Mucosa of rectum (tissue), 2 donors: ENCODE data around the gene ETF1.

Experiments used
- H3K27ac ChIP-seq, 2 donors: one replicate each; pipeline ENCODE4 v1.7.0; 2013; ENCODE audit warnings: inconsistent platforms in 2 of 2, low read depth in 2 of 2, low read length in 2 of 2
- H3K27me3 ChIP-seq, 2 donors: one replicate each; pipeline ENCODE4 v1.7.0; 2013; ENCODE audit warnings: low read length in 2 of 2; ENCODE audit not compliant: control insufficient read depth in 2 of 2, insufficient read depth in 2 of 2
- H3K36me3 ChIP-seq, 2 donors: one replicate each; pipeline ENCODE4 v1.7.0; 2013; ENCODE audit warnings: low read length in 2 of 2; ENCODE audit not compliant: control insufficient read depth in 2 of 2, insufficient read depth in 2 of 2
- H3K4me1 ChIP-seq, 2 donors: one replicate each; pipeline ENCODE4 v1.7.0; 2013; ENCODE audit warnings: low read length in 2 of 2, mild to moderate bottlenecking in 1 of 2; ENCODE audit not compliant: control insufficient read depth in 2 of 2, insufficient read depth in 2 of 2
- H3K4me3 ChIP-seq, 2 donors: one replicate each; pipeline ENCODE4 v1.7.0; 2013; ENCODE audit warnings: low read length in 2 of 2
- H3K9ac ChIP-seq, 2 donors: one replicate each; pipeline ENCODE4 v1.7.0; 2013; ENCODE audit warnings: low read length in 2 of 2, low read depth in 1 of 2, mild to moderate bottlenecking in 1 of 2
- H3K9me3 ChIP-seq, 2 donors: one replicate each; pipeline ENCODE4 v1.7.0; 2013; ENCODE audit warnings: low read length in 2 of 2; ENCODE audit not compliant: control insufficient read depth in 2 of 2
- donor health status: healthy.
- donor health status: Normal muscosa, but diverticular disease.

The ETF1 gene

GRCh38 chr5:138458384-138458783 lies 84.7 kb downstream of the ETF1 start:
- H3K27ac ChIP-seq = peak overlapping the region in 1 of 2 donors; percentile 32
- no peaks in the 10 kb centered on the region for H3K9me3 ChIP-seq
- peaks cover 6 to 14% of the 10 kb centered on the region in 2 donors for H3K4me1 ChIP-seq
- H3K27me3 ChIP-seq = no peaks in the 10 kb centered on the region
- H3K36me3 ChIP-seq = no peaks in the 10 kb centered on the region
- no peak overlapping the region for H3K4me3 ChIP-seq
- no peak overlapping the region for H3K9ac ChIP-seq

GRCh38 chr5:138457531-138458275 lies 85.3 kb downstream of the ETF1 start:
- H3K27ac ChIP-seq = no peak overlapping the region
- no peak overlapping the region for H3K9ac ChIP-seq
- H3K4me3 ChIP-seq = no peak overlapping the region
- peaks cover 4 to 11% of the 10 kb centered on the region in 2 donors for H3K4me1 ChIP-seq
- no peaks in the 10 kb centered on the region for H3K9me3 ChIP-seq
- H3K27me3 ChIP-seq = no peaks in the 10 kb centered on the region
- H3K36me3 ChIP-seq = no peaks in the 10 kb centered on the region
